Activated T-helper 9 cell treated with anti-CD3 and anti-CD28 coated beads, Interleukin-2, amount 50 U/mL, for 16 hours (primary cell): Measurements from ENCODE around the gene HDGFL3.
"Not testable (repeated sequence)": the region's sequence is repeated elsewhere in the genome, so short reads cannot be mapped to it uniquely, and the experiment has no call there.

Experiments
- DNase-seq: peaks from one replicate; pipeline ENCODE4 v3.0.0-alpha.2; 2020; ENCODE audit warnings: low read depth

The HDGFL3 gene

GRCh38 chr15:83100097-83100646 is 107.5 kb downstream of the HDGFL3 start:
- DNase-seq: no peak

GRCh38 chr15:83099290-83099689 is 108.3 kb downstream of the HDGFL3 start:
- DNase-seq: no peak

GRCh38 chr15:83098079-83098478 is 109.5 kb downstream of the HDGFL3 start:
- DNase-seq: no peak

- DNase-seq: no peak
Observed at GRCh38 chr15:83094583-83094982, 113.0 kb downstream of the HDGFL3 start.

DNA sequence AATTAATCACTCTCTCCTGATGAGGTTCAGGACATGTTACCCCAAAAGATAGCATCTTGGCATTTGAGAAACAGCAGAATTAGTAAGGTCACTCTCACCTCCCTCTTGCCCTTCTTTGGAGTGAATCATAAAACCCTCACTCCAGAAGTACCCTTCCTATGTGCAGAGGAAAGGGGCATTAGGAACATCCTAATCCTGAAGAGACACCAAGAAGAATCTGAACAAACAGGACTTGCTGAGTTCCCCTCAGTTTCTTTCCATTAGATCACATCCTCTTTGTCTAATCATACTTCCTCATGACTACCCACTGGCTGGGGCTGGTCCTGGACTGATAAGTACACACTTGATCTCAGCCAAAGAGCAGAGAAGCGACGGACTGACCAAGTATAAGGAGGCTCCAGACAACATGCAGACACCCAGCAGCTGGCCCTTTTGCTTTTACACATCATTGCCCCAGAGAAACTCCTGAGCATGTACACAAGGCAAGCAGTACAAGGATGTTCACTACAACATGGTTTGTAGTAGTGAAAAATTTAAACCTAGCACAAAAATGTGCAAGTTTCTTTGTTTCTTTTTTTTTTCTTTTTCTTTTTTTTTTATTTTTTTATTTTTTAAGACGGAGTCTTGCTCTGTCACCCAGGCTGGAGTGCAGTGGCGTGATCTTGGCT is 115.2 kb downstream of the HDGFL3 start:
- no peak for DNase-seq

GRCh38 chr15:83091965-83092308 is 115.7 kb downstream of the HDGFL3 start:
- DNase-seq: not testable (repeated sequence)

DNA sequence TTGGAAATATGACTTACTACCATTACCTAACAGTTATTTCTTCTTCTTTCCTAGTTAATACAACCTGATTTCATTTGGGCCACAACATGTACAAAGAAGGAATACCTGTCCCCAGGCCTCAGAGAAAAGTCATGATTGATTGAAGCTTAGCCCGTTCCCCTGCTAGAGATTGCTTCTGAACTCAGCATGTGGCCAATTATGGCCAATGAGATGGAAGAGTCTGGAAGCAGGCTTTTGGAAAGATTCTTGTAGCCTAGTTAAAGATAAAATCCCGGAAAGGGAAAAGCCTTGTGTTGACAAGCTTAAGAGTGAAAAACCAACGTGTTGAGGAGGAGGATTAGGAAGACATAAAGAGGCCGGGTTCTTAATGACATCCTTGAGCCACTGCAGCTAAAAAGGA is 117.2 kb downstream of the HDGFL3 start:
- no peak for DNase-seq

GRCh38 chr15:83088876-83089275 is 118.7 kb downstream of the HDGFL3 start:
- DNase-seq: no peak

DNA sequence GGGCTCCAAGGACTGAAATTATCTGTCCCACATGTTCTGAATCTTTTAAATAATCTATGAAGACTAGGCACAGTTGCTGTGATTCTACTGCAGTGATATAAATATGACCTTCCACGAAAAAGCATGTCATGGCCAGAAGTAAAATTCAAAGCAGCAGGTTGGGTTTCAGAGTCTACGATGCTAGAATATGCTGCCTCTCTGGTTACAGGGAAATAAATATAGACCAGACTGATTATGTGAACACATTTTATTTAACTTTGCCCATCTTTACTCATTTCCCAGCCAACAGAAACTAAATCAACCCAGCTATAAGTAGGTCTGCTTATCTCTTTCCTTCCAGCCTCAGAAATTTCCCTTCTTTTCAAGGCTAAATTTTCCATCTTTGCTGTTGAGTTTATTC is 120.0 kb downstream of the HDGFL3 start:
- no peak for DNase-seq

DNA sequence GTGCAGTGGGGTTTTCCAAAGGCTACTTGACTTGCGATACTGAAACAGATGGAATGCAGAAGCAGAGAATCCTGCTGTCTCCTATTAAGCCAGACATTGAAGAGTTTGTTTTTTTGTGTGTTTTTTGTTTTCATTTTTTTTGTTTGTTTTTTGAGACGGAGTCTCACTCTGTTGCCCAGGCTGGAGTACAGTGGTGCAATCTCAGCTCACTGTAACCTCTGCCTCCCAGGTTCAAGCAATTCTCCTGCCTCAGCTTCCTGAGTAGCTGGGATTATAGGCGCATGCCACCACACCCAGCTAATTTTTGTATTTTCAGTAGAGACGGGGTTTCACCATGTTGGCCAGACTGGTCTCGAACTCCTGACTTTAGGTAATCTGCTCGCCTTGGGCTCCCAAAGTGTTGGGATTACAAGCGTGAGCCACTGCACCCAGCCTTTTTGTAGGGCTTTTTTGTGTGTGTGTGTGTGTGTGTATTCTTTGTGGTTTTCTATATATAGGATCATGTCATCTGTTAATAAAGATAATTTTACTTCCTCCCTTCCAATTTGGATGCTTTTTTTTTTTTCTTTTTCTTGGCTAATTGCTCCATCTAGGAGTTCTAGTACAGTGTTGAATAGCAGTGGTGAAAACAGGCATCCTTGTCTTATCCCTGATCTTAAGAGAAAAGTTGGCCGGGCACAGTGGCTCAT is 121.6 kb downstream of the HDGFL3 start:
- DNase-seq: not testable (repeated sequence)

DNA sequence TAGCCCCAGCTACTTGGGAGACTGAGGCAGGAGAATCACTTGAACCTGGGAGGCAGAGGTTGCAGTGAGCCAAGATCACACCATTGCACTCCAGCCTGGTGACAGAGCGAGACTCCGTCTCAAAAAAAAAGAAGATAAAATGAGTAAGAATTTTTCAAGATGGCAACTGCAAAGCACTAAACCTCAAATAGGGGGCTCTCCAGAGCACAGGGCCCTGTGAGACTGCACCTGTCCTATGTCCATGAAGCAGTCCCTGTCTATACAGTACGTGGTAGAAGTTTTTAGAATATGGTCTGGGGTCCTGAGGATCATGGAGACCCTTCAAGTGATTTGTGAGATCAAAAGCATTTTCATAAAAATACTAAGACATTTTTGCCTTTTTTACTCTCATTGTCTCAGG is 122.2 kb downstream of the HDGFL3 start:
- not testable (repeated sequence) for DNase-seq

DNA sequence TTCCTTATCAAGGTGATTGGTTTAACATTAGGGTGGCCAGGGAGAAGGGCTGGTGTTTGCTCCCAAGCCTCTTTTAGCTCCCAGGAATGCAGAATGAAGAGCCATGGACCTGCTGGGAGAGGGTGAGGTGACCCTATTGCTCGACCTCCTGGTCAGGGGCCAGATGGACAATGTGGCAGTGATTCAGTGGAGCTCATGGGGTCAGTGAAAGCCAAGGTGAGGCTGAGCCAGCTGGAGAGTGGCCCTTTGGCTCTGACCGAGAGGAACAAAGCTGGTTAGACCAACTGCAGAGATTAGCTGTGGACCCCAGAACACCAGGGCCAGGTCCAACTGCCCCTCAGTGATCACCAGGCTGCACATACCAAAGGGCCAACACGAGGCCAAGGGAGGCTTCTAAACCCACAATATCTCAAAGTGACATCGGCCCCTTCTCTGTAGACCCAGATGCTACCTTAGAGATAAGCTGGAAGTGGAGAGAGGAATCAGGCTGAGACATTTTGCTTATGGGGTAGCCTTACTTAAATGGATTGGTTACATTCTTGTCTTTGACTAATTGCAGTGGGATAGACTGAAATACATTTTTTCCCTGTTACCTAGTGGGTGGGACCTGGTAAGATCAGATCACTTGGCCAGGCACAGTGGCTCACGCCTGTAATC is 124.8 kb downstream of the HDGFL3 start:
- no peak for DNase-seq

GRCh38 chr15:83081256-83082014 is 126.2 kb downstream of the HDGFL3 start:
- no peak for DNase-seq

DNA sequence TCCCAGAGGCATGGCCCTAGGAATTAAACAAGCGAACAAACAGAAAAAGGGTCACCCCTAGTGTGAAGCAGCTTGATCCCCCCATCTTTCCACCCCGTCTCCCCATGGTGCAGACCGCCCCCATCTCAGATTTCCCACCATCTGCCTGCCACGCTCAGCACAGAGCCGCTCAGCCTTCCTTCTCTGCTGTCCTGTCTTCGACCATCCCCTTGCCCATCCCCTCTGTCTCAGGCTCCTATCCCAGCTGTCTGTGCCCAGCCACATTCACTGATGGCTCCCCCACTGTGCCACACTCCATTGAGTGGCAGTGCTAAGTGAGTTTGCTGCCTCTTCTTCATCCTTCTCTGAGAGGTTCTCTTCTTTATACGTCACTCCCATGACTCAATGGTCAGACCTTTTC is 128.9 kb downstream of the HDGFL3 start:
- no peak for DNase-seq
